WTC11 (cell line): ENCODE data around the gene DDOST. TPM values are rescaled to one million over a fixed set of nuclear protein-coding genes. Genes with fewer than 3 reads are reported as not detected.

Experiments used
- ATAC-seq: fragments of 200-7000 bp; cut with Tn5 transposase; 2 replicates; pipeline ENCODE4 v1.10.0; 2021; ENCODE audit warnings: mild to moderate bottlenecking, moderate library complexity
- CTCF ChIA-PET: fragments of 300-600 bp; sonication (Branson Sonifier 250); formaldehyde crosslinking; loops from one replicate; lab custom pipeline; 2021; ENCODE audit warnings: antibody characterized with exemption; lab: Charles Lee
- POLR2A ChIA-PET: fragments of 350-600 bp; sonication (Branson Sonifier 250); formaldehyde crosslinking; loops from one replicate; lab custom pipeline; 2021; ENCODE audit warnings: antibody characterized with exemption; lab: Charles Lee
- DNase-seq: peaks from one replicate; pipeline ENCODE4 v3.0.0; 2021; ENCODE audit warnings: low spot score
- H3K27ac Mint-ChIP-seq: 2 replicates; pipeline ENCODE4 v1.8.0; 2021; ENCODE audit warnings: mixed read lengths
- H3K27me3 Mint-ChIP-seq: 2 replicates; pipeline ENCODE4 v1.8.0; 2021; ENCODE audit warnings: low read depth, mild to moderate bottlenecking, moderate library complexity, mixed read lengths
- H3K36me3 Mint-ChIP-seq: 2 replicates; pipeline ENCODE4 v1.8.0; 2021; ENCODE audit warnings: mixed read lengths
- H3K4me1 Mint-ChIP-seq: 2 replicates; pipeline ENCODE4 v1.8.0; 2022; ENCODE audit warnings: mixed read lengths
- H3K4me3 Mint-ChIP-seq: 2 replicates; pipeline ENCODE4 v1.8.0; 2021; ENCODE audit warnings: mild to moderate bottlenecking, moderate library complexity, mixed read lengths
- H3K9me3 Mint-ChIP-seq: 2 replicates; pipeline ENCODE4 v1.8.0; 2021; ENCODE audit warnings: mixed read lengths
- ESRRA ChIP-seq: sonication (generic); formaldehyde crosslinking; IDR thresholded peaks from 2 replicates; pipeline ENCODE4 v1.8.1; 2022; ENCODE audit warnings: mild to moderate bottlenecking, missing genetic modification reagents, borderline replicate concordance
- ETV6 ChIP-seq: sonication (generic); formaldehyde crosslinking; IDR thresholded peaks from 2 replicates; pipeline ENCODE4 v1.8.1; 2022; ENCODE audit warnings: mild to moderate bottlenecking, missing genetic modification reagents
- GRHL2 ChIP-seq: fragments of 250-450 bp; sonication (Bioruptor Pico); IDR thresholded peaks from 2 replicates; pipeline ENCODE4 v1.8.0; 2022; ENCODE audit warnings: mild to moderate bottlenecking, moderate library complexity; ENCODE audit not compliant: insufficient replicate concordance, severe bottlenecking
- KAT7 ChIP-seq: sonication (generic); formaldehyde crosslinking; IDR thresholded peaks from 2 replicates; pipeline ENCODE4 v1.8.1; 2023; ENCODE audit warnings: missing genetic modification reagents, mild to moderate bottlenecking, borderline replicate concordance
- MXD4 ChIP-seq: fragments of 250-450 bp; sonication (Bioruptor Pico); IDR thresholded peaks from 2 replicates; pipeline ENCODE4 v1.8.0; 2021; ENCODE audit warnings: mild to moderate bottlenecking, moderate library complexity, borderline replicate concordance
- NFE2L1 ChIP-seq: sonication (generic); formaldehyde crosslinking; IDR thresholded peaks from 2 replicates; pipeline ENCODE4 v1.8.1; 2023; ENCODE audit warnings: missing genetic modification reagents
- NR3C1 ChIP-seq: sonication (generic); formaldehyde crosslinking; conservative IDR thresholded peaks from 2 replicates; pipeline ENCODE4 v1.8.1; 2023; ENCODE audit warnings: low read depth, mild to moderate bottlenecking, missing genetic modification reagents
- TP53 ChIP-seq: sonication (generic); formaldehyde crosslinking; IDR thresholded peaks from 2 replicates; pipeline ENCODE4 v1.8.1; 2023; ENCODE audit warnings: mild to moderate bottlenecking, missing genetic modification reagents
- ZNF138 ChIP-seq: sonication (generic); formaldehyde crosslinking; conservative IDR thresholded peaks from 2 replicates; pipeline ENCODE4 v1.8.1; 2022; ENCODE audit warnings: mild to moderate bottlenecking, moderate library complexity, missing genetic modification reagents
- total RNA-seq: library from RNA; stranded (reverse); gene quantifications from 3 replicates; pipeline ENCODE4 v1.2.3, GENCODE V29; 2021
- TF ChIP-seq, protein P1 (sequence below): fragments of 250-450 bp; sonication (Bioruptor Pico); IDR thresholded peaks from 2 replicates; pipeline ENCODE4 v1.9.0; 2021; ENCODE audit warnings: mild to moderate bottlenecking
- TF ChIP-seq, protein P2 (sequence below): sonication (generic); formaldehyde crosslinking; IDR thresholded peaks from 2 replicates; pipeline ENCODE4 v1.8.0; 2023; ENCODE audit warnings: missing genetic modification reagents, mild to moderate bottlenecking, borderline replicate concordance
- TF ChIP-seq, protein P3 (sequence below): sonication (generic); formaldehyde crosslinking; IDR thresholded peaks from 2 replicates; pipeline ENCODE4 v1.8.1; 2022; ENCODE audit warnings: low read depth, mild to moderate bottlenecking, moderate library complexity, missing genetic modification reagents, borderline replicate concordance
- TF ChIP-seq, protein P4 (sequence below): fragments of 250-450 bp; sonication (Bioruptor Pico); conservative IDR thresholded peaks from 2 replicates; pipeline ENCODE4 v1.9.0; 2021; ENCODE audit warnings: mild to moderate bottlenecking
- TF ChIP-seq, protein P5 (sequence below): fragments of 250-450 bp; sonication (Bioruptor Pico); IDR thresholded peaks from 2 replicates; pipeline ENCODE4 v1.9.0; 2021; ENCODE audit warnings: moderate library complexity, mild to moderate bottlenecking, inconsistent platforms, borderline replicate concordance

Gene DDOST
- total RNA-seq, 1 experiment from 2014 or later = 300 TPM

DNA sequence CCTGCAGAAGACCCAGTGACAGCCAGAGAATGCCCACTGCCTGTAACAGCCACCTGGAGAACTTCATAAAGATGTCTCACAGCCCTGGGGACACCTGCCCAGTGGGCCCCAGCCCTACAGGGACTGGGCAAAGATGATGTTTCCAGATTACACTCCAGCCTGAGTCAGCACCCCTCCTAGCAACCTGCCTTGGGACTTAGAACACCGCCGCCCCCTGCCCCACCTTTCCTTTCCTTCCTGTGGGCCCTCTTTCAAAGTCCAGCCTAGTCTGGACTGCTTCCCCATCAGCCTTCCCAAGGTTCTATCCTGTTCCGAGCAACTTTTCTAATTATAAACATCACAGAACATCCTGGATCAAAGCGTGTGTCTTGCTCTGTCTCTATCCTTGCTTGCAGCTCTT, 42.6 kb downstream of the DDOST start (continued):
- TF ChIP-seq GRHL2 (CRISPR knock-in tag) (no peak), ESRRA (CRISPR knock-in tag) (no peak), NFE2L1 (CRISPR knock-in tag) (no peak), ZNF138 (no peak)
- TF ChIP-seq, protein P1, sequence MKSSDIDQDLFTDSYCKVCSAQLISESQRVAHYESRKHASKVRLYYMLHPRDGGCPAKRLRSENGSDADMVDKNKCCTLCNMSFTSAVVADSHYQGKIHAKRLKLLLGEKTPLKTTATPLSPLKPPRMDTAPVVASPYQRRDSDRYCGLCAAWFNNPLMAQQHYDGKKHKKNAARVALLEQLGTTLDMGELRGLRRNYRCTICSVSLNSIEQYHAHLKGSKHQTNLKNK = no peak

DNA sequence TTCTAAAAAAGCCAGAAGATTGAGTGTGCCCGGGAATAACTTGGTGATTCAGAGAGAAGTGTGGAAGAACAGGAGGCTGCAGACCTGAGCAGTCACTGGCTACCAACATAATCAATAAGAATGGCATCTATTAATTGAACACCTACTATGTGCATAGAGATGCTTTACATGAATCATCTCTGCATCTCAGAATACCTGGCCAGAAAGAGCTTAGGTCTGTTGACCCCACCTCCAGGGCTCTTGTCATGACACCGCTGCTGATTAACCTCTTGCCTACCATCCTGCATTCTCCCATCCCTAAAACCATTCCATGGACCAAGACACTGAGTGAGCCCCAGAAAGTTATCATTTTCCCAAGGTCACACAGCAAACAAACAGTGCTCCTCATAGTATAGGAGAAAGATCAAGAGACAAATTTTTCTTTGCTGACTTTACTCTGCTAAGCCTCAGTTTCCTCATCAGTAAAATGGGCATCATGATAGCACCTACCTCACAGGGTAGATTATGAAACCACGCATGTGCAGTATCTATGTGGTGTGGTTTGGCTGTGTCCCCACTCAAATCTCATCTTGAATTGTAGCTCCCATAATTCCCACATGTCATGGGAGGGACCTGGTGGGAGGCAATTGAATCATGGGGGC, 44.2 kb downstream of the DDOST start:
- no peak overlapping the region for H3K27ac Mint-ChIP-seq
- DNase-seq = no peak
- no peak overlapping the region for H3K4me3 Mint-ChIP-seq
- H3K4me1 Mint-ChIP-seq = peaks cover 30% of the 10 kb centered on the region
- H3K36me3 Mint-ChIP-seq = no peaks in the 10 kb centered on the region
- TF ChIP-seq NR3C1 = no peak
- TF ChIP-seq, protein P2, sequence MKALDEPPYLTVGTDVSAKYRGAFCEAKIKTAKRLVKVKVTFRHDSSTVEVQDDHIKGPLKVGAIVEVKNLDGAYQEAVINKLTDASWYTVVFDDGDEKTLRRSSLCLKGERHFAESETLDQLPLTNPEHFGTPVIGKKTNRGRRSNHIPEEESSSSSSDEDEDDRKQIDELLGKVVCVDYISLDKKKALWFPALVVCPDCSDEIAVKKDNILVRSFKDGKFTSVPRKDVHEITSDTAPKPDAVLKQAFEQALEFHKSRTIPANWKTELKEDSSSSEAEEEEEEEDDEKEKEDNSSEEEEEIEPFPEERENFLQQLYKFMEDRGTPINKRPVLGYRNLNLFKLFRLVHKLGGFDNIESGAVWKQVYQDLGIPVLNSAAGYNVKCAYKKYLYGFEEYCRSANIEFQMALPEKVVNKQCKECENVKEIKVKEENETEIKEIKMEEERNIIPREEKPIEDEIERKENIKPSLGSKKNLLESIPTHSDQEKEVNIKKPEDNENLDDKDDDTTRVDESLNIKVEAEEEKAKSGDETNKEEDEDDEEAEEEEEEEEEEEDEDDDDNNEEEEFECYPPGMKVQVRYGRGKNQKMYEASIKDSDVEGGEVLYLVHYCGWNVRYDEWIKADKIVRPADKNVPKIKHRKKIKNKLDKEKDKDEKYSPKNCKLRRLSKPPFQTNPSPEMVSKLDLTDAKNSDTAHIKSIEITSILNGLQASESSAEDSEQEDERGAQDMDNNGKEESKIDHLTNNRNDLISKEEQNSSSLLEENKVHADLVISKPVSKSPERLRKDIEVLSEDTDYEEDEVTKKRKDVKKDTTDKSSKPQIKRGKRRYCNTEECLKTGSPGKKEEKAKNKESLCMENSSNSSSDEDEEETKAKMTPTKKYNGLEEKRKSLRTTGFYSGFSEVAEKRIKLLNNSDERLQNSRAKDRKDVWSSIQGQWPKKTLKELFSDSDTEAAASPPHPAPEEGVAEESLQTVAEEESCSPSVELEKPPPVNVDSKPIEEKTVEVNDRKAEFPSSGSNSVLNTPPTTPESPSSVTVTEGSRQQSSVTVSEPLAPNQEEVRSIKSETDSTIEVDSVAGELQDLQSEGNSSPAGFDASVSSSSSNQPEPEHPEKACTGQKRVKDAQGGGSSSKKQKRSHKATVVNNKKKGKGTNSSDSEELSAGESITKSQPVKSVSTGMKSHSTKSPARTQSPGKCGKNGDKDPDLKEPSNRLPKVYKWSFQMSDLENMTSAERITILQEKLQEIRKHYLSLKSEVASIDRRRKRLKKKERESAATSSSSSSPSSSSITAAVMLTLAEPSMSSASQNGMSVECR (CRISPR knock-in tag) = no peak
- TF ChIP-seq, protein P3, sequence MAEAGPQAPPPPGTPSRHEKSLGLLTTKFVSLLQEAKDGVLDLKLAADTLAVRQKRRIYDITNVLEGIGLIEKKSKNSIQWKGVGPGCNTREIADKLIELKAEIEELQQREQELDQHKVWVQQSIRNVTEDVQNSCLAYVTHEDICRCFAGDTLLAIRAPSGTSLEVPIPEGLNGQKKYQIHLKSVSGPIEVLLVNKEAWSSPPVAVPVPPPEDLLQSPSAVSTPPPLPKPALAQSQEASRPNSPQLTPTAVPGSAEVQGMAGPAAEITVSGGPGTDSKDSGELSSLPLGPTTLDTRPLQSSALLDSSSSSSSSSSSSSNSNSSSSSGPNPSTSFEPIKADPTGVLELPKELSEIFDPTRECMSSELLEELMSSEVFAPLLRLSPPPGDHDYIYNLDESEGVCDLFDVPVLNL (CRISPR knock-in tag) = no peak
- TF ChIP-seq, protein P4, sequence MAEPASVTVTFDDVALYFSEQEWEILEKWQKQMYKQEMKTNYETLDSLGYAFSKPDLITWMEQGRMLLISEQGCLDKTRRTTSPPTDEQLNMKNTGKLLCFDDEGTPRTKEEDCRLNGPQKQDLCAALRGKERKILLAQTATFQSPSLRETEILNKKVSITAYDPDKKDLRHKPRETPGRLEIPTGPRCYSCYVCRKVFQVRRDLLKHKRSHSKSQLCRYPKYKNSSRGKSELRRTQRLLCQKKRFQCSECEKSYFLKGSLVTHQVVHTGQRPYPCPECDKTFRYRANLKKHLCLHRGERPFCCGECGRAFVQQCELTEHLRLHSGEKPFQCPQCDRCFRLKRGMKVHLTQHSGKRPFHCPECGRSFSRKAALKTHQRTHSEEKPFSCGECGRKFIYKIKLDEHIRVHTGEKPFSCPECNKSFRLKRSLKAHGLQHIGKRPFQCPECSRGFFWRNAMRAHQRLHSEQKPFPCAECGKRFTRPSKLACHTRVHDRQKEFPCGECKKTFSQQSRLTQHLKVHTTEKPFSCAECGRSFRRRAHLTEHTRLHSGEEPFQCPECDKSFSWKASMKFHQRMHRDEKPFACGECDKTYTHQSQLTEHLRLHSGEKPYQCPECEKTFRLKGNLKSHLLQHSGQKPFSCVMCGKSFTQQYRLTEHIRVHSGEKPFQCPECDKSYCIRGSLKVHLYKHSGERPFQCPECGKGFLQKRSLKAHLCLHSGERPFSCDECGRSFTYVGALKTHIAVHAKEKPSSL (CRISPR knock-in tag) = no peak
- TF ChIP-seq KAT7 (CRISPR knock-in tag) = no peak
- no peak for TF ChIP-seq MXD4 (CRISPR knock-in tag)
- TF ChIP-seq, protein P5, sequence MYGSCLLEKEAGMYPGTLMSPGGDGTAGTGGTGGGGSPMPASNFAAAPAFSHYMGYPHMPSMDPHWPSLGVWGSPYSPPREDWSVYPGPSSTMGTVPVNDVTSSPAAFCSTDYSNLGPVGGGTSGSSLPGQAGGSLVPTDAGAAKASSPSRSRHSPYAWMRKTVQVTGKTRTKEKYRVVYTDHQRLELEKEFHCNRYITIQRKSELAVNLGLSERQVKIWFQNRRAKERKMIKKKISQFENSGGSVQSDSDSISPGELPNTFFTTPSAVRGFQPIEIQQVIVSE (CRISPR knock-in tag) = no peak
- no peak for TF ChIP-seq ETV6 (CRISPR knock-in tag)
- no peak for TF ChIP-seq TP53 (CRISPR knock-in tag)
- TF ChIP-seq, all 79 proteins: peak for 0
- ChIA-PET CTCF (interaction anchor here (1.9 to 2.2 kb wide), 2 partner anchors 16 to 42 kb away, joined by 8 to 13 read pairs; partner anchors contain the start of gene PINK1), POLR2A (interaction anchor here (0.8 kb wide), 1 partner anchor 17 kb away, joined by 3 read pairs; no protein-coding TSS in a partner anchor)
- Mint-ChIP-seq H3K27me3 (no peaks in the 10 kb centered on the region), H3K9me3 (no peaks in the 10 kb centered on the region)
- no peak for ATAC-seq
